Daoy (cell line): Measurements from ENCODE around the gene MCTP1. TPM values are rescaled to one million over a fixed set of nuclear protein-coding genes. Genes with fewer than 3 reads are reported as not detected.
"Not testable (repeated sequence)": the region's sequence is repeated elsewhere in the genome, so short reads cannot be mapped to it uniquely, and the experiment has no call there.

Experiments used
- DNase-seq: peaks from one replicate; pipeline ENCODE4 v3.0.0-alpha.2; 2015; ENCODE audit warnings: low read depth
- total RNA-seq: library from RNA; depleted of rRNA; stranded (reverse); fragments of >200 nt; shearing (Covaris generic); gene quantifications from 2 replicates; pipeline ENCODE4 v1.2.3, GENCODE V29; 2014

The MCTP1 gene
- total RNA-seq, 1 experiment from 2014 or later, result 11.3 TPM

- no peak for DNase-seq
Observed at GRCh38 chr5:95032801-95033200, 252.1 kb downstream of the MCTP1 start.

- DNase-seq, result peak; percentile 45
Observed at GRCh38 chr5:95029569-95030366, 255.1 kb downstream of the MCTP1 start.

- DNase-seq, result no peak
Observed at GRCh38 chr5:95027775-95028174, 257.1 kb downstream of the MCTP1 start.

- no peak for DNase-seq
Observed at GRCh38 chr5:95027151-95027721, 257.7 kb downstream of the MCTP1 start.

- DNase-seq, result no peak
Observed at GRCh38 chr5:95026718-95027117, 258.2 kb downstream of the MCTP1 start.

GRCh38 chr5:95022967-95023695 lies 261.8 kb downstream of the MCTP1 start:
- peak; percentile 63 for DNase-seq

- no peak for DNase-seq
Observed at GRCh38 chr5:95020345-95020744, 264.5 kb downstream of the MCTP1 start.

- no peak for DNase-seq
Observed at GRCh38 chr5:95018946-95019345, 265.9 kb downstream of the MCTP1 start.

GRCh38 chr5:95018511-95018910 lies 266.4 kb downstream of the MCTP1 start:
- no peak for DNase-seq

GRCh38 chr5:95009812-95010211 lies 275.1 kb downstream of the MCTP1 start:
- DNase-seq, result no peak

GRCh38 chr5:95007921-95008597 lies 276.8 kb downstream of the MCTP1 start:
- DNase-seq, result no peak

GRCh38 chr5:95005811-95006210 lies 279.1 kb downstream of the MCTP1 start:
- DNase-seq, result no peak

GRCh38 chr5:94998670-94999069 lies 286.2 kb downstream of the MCTP1 start:
- DNase-seq, result no peak

- not testable (repeated sequence) for DNase-seq
Observed at GRCh38 chr5:94994537-94994936, 290.4 kb downstream of the MCTP1 start.

- no peak for DNase-seq
Observed at GRCh38 chr5:94993491-94993890, 291.4 kb downstream of the MCTP1 start.

- no peak for DNase-seq
Observed at GRCh38 chr5:94992325-94992724, 292.6 kb downstream of the MCTP1 start.

GRCh38 chr5:94983861-94984535 lies 300.9 kb downstream of the MCTP1 start:
- DNase-seq, result no peak

GRCh38 chr5:94977437-94977836 lies 307.5 kb downstream of the MCTP1 start:
- DNase-seq, result no peak

GRCh38 chr5:94976853-94977252 lies 308.0 kb downstream of the MCTP1 start:
- DNase-seq, result no peak

- no peak for DNase-seq
Observed at GRCh38 chr5:94972268-94972667, 312.6 kb downstream of the MCTP1 start.

GRCh38 chr5:94969174-94969573 lies 315.7 kb downstream of the MCTP1 start:
- peak; percentile 15 for DNase-seq
